Tibial nerve (tissue), 4 donors: ENCODE results near the gene PCSK6. TPM values are rescaled to one million over a fixed set of nuclear protein-coding genes. Genes with fewer than 3 reads are reported as not detected.

Experiments
- DNase-seq, 2 donors: peaks; one replicate each; pipeline ENCODE4 v3.0.0-alpha.2; 2019; ENCODE audit warnings: low spot score in 2 of 2
- H3K27ac ChIP-seq, 4 donors: fragments of 200-600 bp; sonication (generic) in 3 of 4; one replicate each; pipeline ENCODE4 v1.5.1; 2017 to 2019; ENCODE audit warnings: mild to moderate bottlenecking in 1 of 4
- H3K27me3 ChIP-seq, 2 donors: fragments of 200-600 bp; sonication (generic) in 1 of 2; one replicate each; pipeline versions ENCODE4 v1.5.1 to v1.6.0; 2017 to 2019
- H3K36me3 ChIP-seq, 3 donors: fragments of 200-600 bp; sonication (generic); one replicate each; pipeline ENCODE4 v1.5.1; 2018 to 2019
- H3K4me1 ChIP-seq, 4 donors: fragments of 200-600 bp; sonication (generic) in 3 of 4; one replicate each; pipeline ENCODE4 v1.5.1; 2017 to 2019
- H3K4me3 ChIP-seq, 4 donors: fragments of 200-600 bp; sonication (generic) in 3 of 4; one replicate each; pipeline ENCODE4 v1.5.1; 2017 to 2019; ENCODE audit warnings: mild to moderate bottlenecking in 1 of 4, moderate library complexity in 1 of 4
- H3K9me3 ChIP-seq, 4 donors: fragments of 200-600 bp; sonication (generic) in 3 of 4; one replicate each; pipeline ENCODE4 v1.5.1; 2017 to 2019
- CTCF ChIP-seq, 5 experiments: fragments of 200-600 bp in 3 of 5; fragments of 450-650 bp in 2 of 5; sonication (generic) in 3 of 5; IDR thresholded peaks; one replicate each; pipeline ENCODE4 v1.5.1; 2016 to 2019; ENCODE audit warnings: antibody characterized with exemption in 5 of 5, mild to moderate bottlenecking in 3 of 5, moderate library complexity in 2 of 5
- EP300 ChIP-seq, 2 donors: sonication (generic); formaldehyde crosslinking; IDR thresholded peaks; one replicate each; pipeline ENCODE4 v1.6.1; 2017; ENCODE audit warnings: antibody characterized with exemption in 2 of 2, mild to moderate bottlenecking in 1 of 2
- POLR2A ChIP-seq, 2 donors: fragments of 450-650 bp; IDR thresholded peaks; one replicate each; pipeline ENCODE4 v1.6.1; 2017; ENCODE audit warnings: antibody characterized with exemption in 2 of 2, mild to moderate bottlenecking in 2 of 2, moderate library complexity in 2 of 2
- WGBS, 2 donors: methylation state at CpG; one replicate each; pipeline ENCODE4 v1.1.5; 2018; 5-methylcytosine and 5-hydroxymethylcytosine counted together
- total RNA-seq, 4 donors: library from RNA; depleted of rRNA; stranded (reverse); fragments of >200 nt; gene quantifications; one replicate each; pipeline ENCODE4 v1.1.0, GENCODE V29; 2016

PCSK6 gene
- total RNA-seq, 4 donors from 2014 or later: 8.5 to 27.0 (median 13.2) TPM

GRCh38 chr15:101514318-101514717, 24.8 kb upstream of the PCSK6 start:
- TF ChIP-seq POLR2A (IDR thresholded peaks at IDR 0.05): no peak
- TF ChIP-seq EP300 (IDR thresholded peaks at IDR 0.05): no peak
- no peak for TF ChIP-seq CTCF (IDR thresholded peaks at IDR 0.05)
- Histone ChIP-seq H3K36me3 (no peaks in the 10 kb centered on the region), H3K4me1 (no peaks in the 10 kb centered on the region), H3K9me3 (peaks cover 0 to 36% (median 11%) of the 10 kb centered on the region in 4 donors), H3K27me3 (no peaks in the 10 kb centered on the region), H3K4me3 (no peak overlapping the region), H3K27ac (no peak overlapping the region)
- no peak for DNase-seq
- WGBS, 2 donors: 92 to 93% methylated on average over 7 of the region's 7 CpGs

GRCh38 chr15:101511717-101512116, 22.2 kb upstream of the PCSK6 start:
- no peak for DNase-seq
- no peaks in the 10 kb centered on the region for H3K36me3 ChIP-seq
- no peaks in the 10 kb centered on the region for H3K4me1 ChIP-seq
- no peak overlapping the region for H3K4me3 ChIP-seq
- peaks cover 0 to 13% (median 4%) of the 10 kb centered on the region in 4 donors for H3K9me3 ChIP-seq
- TF ChIP-seq EP300 (IDR thresholded peaks at IDR 0.05) (no peak), CTCF (IDR thresholded peaks at IDR 0.05) (no peak), POLR2A (IDR thresholded peaks at IDR 0.05) (no peak)
- H3K27me3 ChIP-seq: no peaks in the 10 kb centered on the region
- H3K27ac ChIP-seq: no peak overlapping the region

GRCh38 chr15:101510212-101511197, 21.0 kb upstream of the PCSK6 start:
- H3K9me3 ChIP-seq: peaks cover 0 to 3% (median 0%) of the 10 kb centered on the region in 4 donors
- DNase-seq: no peak
- H3K4me1 ChIP-seq: no peaks in the 10 kb centered on the region
- no peaks in the 10 kb centered on the region for H3K27me3 ChIP-seq
- H3K36me3 ChIP-seq: no peaks in the 10 kb centered on the region
- H3K4me3 ChIP-seq: no peak overlapping the region
- TF ChIP-seq POLR2A (IDR thresholded peaks at IDR 0.05) (no peak), CTCF (IDR thresholded peaks at IDR 0.05) (no peak), EP300 (IDR thresholded peaks at IDR 0.05) (no peak)
- no peak overlapping the region for H3K27ac ChIP-seq
- WGBS, 2 donors: 78 to 85% methylated on average over 8 of the region's 8 CpGs

- WGBS, 2 donors: 79 to 85% methylated on average over 6 of the region's 6 CpGs
These were observed 19.8 kb upstream of the PCSK6 start for GRCh38 chr15:101509279-101509678.

More at GRCh38 chr15:101509279-101509678, 19.8 kb upstream of the PCSK6 start:
- H3K4me3 ChIP-seq: no peak overlapping the region
- no peaks in the 10 kb centered on the region for H3K27me3 ChIP-seq
- no peaks in the 10 kb centered on the region for H3K4me1 ChIP-seq
- no peaks in the 10 kb centered on the region for H3K9me3 ChIP-seq
- no peak for DNase-seq
- no peak overlapping the region for H3K27ac ChIP-seq
- no peaks in the 10 kb centered on the region for H3K36me3 ChIP-seq
- TF ChIP-seq EP300 (IDR thresholded peaks at IDR 0.05): no peak
- no peak for TF ChIP-seq CTCF (IDR thresholded peaks at IDR 0.05)
- no peak for TF ChIP-seq POLR2A (IDR thresholded peaks at IDR 0.05)
